ENCODE measurements around the gene DTNBP1.

DNA sequence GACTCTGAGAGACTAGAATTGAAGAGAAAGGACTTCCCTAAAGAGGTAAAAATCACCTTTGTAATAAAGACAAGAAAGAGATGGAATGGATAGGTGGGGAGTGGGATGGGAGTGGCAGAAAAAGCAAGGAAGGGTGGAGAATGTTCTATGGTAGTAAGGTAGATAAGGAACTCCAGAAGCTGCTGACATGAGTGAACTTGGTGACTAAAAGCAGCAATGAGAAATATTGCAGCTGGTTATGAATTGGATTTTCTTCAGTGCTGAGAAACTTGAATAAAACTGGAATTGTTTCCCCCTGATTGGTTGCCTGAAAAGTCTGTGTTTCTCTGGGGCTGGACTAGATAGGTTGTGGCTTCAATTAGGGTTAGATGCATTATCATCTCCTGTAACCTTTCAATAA lies 15.7 kb upstream of the DTNBP1 start:
- TF ChIP-seq, protein P1, sequence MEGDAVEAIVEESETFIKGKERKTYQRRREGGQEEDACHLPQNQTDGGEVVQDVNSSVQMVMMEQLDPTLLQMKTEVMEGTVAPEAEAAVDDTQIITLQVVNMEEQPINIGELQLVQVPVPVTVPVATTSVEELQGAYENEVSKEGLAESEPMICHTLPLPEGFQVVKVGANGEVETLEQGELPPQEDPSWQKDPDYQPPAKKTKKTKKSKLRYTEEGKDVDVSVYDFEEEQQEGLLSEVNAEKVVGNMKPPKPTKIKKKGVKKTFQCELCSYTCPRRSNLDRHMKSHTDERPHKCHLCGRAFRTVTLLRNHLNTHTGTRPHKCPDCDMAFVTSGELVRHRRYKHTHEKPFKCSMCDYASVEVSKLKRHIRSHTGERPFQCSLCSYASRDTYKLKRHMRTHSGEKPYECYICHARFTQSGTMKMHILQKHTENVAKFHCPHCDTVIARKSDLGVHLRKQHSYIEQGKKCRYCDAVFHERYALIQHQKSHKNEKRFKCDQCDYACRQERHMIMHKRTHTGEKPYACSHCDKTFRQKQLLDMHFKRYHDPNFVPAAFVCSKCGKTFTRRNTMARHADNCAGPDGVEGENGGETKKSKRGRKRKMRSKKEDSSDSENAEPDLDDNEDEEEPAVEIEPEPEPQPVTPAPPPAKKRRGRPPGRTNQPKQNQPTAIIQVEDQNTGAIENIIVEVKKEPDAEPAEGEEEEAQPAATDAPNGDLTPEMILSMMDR (IDR thresholded peaks at IDR 0.05) = no peak
- no peak for TF ChIP-seq POLR2A (IDR thresholded peaks at IDR 0.05)

All from esophagus squamous epithelium (tissue), 4 donors.